ENCODE measurements around the gene ANAPC2.

The ANAPC2 gene

DNA sequence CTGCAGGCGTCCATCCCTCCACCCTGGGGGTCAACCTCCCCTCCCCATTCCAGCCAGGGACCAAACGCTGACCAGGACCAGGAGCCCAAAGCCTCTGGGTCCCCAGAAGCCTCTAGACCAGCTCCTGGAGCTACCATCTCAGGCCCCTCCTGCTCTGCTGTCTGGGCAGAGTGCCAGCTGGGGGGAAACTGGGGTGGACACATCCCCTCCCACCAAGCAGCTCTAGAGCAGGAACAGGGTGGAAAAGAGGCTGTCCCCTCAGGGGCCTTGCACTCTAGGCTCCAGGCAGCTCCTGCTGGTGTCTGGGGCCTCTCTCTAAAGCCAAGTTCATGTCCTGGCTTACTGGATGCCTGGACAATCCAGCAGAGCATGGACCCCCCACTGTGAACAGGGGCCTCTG is 4.5 kb upstream of the ANAPC2 start:
- no peak for DNase-seq (ENCODE audit: low spot score)

GRCh38 chr9:137192448-137192780 is 4.1 kb upstream of the ANAPC2 start:
- no peak for DNase-seq (ENCODE audit: low spot score)

DNA sequence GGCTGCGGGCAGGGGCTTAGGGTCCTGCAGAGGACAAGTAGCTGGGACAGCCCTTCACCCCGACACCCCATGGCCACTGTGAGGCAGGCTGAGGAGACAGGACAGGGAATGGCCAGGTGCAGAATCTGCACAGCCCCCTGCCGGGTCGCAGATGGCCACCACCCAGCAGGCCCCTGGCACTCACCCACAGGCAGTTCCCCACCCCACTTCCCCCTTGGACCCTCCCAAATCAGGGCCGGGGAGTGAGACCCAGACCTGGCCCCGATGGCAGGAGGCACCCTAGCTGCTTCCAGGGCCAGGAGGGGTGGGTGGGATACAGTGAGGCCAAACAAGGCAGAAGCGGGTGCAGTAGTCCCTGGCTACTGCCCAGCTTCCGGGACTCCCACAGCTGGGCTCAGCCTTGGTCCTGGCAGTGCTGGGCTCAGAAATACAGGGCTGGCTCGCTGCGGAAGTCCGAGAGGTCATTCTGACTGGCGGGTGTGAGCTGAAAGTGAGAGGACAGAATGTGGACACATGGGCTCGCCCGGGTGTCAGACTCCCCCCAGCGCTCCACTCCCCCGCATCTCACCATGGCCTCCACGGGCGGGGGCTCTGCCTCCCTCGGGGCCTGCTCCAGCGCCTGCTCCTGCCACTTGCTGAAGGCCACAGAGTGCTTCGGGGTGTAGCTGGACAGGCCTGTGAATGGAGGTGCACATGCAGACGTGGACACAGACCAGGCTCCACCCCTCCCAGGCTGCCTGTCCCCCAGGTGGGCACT is 3.5 kb upstream of the ANAPC2 start:
- no peak for DNase-seq (ENCODE audit: low spot score)

DNA sequence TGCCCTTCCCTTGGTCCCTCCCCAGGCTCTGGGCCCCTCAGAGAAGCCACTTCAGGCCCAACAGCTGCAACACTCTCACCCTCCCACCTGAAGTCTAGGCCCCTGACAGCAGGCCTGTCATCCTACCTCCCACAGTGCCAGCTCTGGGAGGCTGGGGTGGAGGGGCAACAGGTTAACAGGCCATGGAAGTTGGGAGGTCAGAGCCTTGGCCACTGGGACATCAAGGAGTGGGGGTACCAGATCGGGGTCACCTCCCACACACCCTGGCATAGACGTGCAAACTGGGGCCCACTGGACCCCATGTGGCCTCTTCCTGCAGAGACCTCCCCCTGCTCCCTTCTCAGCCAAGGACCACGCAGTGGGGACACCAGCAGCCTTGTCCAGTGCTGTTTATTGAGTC is 2.9 kb upstream of the ANAPC2 start:
- DNase-seq (ENCODE audit: low spot score) = no peak

DNA sequence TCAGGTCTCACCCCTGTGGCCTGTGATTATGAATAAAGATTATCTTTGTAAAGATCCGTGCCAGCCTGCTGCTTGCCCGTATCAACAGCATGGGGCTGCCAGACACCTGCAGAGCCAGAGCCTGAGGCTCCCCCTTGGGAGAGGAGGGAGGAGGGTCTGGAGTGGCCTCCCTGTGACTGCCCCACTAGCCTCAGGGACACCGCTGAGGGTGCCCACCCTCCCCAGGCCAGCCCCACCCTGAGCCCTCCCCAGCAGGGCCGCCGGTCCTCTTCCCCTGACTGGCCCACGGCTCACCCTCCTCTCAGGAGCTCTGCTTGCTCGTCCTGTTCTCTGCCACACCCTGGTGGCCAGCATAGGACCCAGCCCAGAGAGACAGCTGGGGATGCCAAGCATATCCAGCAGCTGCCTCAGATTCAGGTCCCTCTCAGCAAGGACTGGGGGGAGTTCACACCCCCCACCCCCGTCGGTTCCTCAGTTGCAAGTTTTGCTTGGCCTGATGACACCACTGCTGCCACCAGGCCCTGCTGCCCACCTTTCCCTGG is 2.0 kb upstream of the ANAPC2 start:
- no peak for DNase-seq (ENCODE audit: low spot score)

GRCh38 chr9:137189297-137190295 is 1.2 kb upstream of the ANAPC2 start:
- no peak for DNase-seq (ENCODE audit: low spot score)

- no peak for DNase-seq (ENCODE audit: low spot score)
Measured at GRCh38 chr9:137188086-137188489, 272 bp downstream of the ANAPC2 start.

DNA sequence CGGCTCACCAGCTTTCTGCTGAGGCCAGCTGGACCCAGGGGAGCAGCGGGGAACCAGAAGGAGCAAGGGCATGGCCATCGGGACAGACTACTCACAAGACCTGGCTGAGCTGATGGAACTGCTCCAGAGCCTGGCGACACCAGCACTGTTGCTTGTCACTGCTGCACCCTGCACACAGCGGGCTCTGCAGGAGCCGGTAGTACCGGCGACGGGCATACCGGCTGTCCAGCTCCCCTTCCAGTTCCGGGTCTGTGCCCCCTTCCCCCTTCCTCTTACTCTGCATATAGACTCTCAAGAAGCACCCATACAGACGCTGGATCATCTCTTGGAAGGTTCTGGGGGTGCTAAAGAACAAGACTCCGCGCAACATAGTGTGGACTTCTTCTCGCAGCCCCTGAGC is 974 bp downstream of the ANAPC2 start:
- no peak for DNase-seq (ENCODE audit: low spot score)

DNA sequence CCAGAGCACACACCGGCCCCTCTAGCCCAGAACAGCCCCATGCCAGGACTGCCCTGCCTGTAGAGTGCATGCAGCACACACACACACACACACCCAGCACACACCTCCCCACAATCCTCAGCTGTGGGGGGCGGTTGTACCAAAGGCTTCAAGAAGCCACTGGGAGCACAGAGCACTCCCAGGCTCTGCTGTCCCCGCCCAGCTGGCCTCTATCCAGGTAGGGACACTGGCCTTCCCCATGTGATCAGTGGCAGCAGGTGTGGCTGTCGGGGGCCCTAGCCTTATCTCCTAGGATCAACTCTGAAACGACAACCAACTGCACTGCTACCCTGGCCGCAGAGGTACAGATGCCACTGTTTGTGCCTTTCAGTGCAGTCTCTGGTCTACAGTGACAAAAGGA is 2.0 kb downstream of the ANAPC2 start:
- DNase-seq (ENCODE audit: low spot score) = no peak

DNA sequence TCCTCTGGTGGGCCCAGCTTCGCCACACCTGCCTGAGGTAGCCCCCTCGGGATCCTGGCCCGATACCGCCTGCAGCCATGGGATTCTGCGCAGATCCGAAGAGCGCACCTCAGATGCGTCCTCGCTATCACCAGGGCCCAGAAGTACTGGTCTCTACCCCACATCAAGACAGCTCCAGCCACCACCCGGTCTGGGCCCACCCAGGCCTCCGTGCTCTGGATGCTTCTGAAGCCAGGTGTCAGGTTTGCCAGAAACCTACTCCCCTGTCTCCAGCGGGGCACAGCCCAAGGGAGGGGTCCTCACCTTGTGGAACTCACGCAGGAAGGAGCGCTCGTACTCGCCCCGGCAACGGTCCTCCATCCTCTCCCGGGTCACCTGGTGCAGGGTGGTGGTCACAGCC is 2.4 kb downstream of the ANAPC2 start:
- DNase-seq (ENCODE audit: low spot score) = no peak

GRCh38 chr9:137184881-137185660 is 3.3 kb downstream of the ANAPC2 start:
- no peak for DNase-seq (ENCODE audit: low spot score)

DNA sequence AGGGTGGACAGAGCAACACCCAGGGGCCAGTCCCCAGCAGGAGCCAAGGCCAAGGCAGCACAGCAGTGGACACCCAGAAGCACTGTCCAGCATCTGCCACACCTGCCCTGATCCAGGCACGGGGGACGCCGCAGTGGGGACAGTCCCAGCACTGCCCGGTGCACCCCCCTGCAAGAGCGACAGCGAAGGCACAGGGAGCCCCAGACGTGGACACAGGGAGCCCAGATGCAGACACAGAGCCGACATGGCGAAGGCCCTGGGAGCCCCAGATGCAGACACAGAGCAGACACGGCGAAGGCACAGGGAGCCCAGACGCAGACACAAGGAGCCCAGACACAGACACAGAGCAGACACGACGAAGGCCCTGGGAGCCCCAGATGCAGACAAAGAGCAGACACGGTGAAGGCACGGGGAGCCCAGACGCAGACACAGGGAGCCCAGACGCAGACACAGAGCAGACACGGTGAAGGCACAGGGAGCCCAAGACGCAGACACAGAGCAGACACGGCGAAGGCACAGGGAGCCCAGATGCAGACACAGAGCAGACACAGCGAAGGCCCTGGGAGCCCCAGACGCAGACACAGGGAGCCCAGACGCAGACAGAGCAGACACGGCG is 4.3 kb downstream of the ANAPC2 start:
- no peak for DNase-seq (ENCODE audit: low spot score)

- DNase-seq (ENCODE audit: low spot score) = no peak
Measured at GRCh38 chr9:137182836-137183235, 5.5 kb downstream of the ANAPC2 start.

GRCh38 chr9:137181680-137182079 is 6.7 kb downstream of the ANAPC2 start:
- DNase-seq (ENCODE audit: low spot score) = no peak

GRCh38 chr9:137180491-137180890 is 7.9 kb downstream of the ANAPC2 start:
- no peak for DNase-seq (ENCODE audit: low spot score)

DNA sequence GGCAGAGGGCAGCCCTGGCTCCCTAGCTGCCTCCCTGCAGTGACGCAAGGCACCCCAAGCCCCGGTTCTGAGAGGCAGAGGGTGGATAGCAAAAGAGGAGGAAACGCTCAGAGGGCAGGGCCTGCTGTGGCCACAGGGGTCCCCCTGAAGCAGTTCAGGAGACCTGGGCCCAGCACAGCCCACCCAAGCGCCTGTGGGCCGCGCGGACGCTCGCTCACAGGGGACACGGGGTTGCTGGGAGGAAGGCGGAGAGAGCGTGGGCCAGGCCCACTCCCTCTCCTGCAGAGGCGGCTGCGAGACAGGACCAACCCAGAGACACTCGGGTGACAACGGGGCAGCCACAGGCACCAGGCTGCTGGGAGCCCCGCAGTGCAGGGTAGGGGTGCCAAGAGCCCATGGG is 8.6 kb downstream of the ANAPC2 start:
- DNase-seq (ENCODE audit: low spot score) = no peak

GRCh38 chr9:137178939-137179630 is 9.3 kb downstream of the ANAPC2 start:
- DNase-seq (ENCODE audit: low spot score) = no peak

GRCh38 chr9:137178201-137178938 is 10.0 kb downstream of the ANAPC2 start:
- no peak for DNase-seq (ENCODE audit: low spot score)

GRCh38 chr9:137176302-137177182 is 11.8 kb downstream of the ANAPC2 start:
- DNase-seq (ENCODE audit: low spot score) = peak; percentile 46

Measured in GM03348 (cell line).